SIG-M5 (cell line): ENCODE measurements around the gene ABRAXAS1.
"Not testable (repeated sequence)": the region's sequence is repeated elsewhere in the genome, so short reads cannot be mapped to it uniquely, and the experiment has no call there.

Source experiments
- DNase-seq: peaks from one replicate; lab custom pipeline; 2025; lab: John Stamatoyannopoulos, UW

ABRAXAS1 gene

DNA sequence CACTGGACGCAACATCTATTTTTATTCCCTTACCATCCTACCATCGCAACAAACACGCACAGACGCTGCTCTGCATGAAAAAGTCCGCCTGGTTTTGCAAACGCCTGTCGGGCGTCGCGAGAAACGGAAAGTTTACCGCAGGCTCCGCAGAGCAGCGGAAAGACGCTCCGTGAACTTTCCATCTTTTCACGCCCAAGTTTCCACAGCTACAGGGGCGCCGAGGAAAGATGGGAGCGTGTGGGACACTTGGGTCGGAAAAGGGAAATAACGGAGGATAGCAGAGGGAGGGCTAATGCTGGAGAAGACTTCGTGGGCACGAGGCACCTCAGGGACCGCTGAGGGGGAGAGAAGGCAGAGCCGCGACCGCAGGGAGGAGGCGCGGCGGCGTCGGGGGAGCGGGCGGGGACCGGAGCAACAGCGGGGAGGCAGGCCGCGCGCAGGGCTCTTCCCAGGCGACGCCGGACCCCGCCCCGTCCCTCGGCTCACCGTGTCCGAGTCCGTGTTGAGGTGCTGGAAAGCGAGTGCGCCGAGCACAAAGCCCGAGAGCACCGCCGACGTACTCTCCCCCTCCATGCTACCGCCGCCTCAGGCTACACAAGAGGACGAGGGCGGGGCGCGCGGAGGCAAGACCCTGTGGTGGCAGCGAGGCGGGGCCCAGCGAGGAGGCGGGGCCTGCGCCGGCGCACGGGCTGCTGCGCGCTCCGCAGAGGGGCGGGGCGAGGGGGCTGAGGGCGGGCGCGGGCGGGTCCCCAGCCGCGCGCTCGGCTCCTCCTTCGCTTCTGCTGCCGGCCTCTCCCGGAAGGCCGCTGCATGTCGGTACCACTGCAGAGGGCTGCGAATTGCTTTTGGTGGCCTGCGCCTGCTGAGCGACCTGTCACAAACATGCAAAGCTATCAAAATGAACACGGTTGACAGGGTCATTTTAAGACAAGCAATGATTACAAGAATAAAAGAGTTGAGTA lies at the start of gene ABRAXAS1:
Gene ABRAXAS1, minus strand, starts transcription at position 601 of the 962 bp plus-strand sequence. Its CDS starts 28 bp downstream, at position 573.
- peak; percentile 71 for DNase-seq

DNA sequence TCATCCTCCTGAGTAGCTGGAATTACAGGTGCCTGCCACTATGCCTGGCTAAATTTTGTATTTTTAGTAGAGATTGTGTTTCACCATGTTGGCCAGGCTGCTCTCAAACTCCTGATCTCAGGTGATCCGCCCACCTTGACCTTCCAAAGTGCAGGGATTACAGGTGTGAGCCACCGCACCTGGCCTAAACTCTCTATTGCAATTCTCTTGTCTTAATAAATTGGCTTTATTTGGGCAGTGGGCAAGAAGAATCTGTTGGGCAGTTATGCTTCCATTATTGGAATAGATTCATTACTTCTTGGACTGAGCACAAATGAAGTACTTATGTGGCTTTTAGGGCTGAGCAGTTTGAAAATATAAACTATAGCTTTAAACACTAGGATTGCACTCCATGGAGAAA lies 42.8 kb upstream of the ABRAXAS1 start:
- DNase-seq = no peak

DNA sequence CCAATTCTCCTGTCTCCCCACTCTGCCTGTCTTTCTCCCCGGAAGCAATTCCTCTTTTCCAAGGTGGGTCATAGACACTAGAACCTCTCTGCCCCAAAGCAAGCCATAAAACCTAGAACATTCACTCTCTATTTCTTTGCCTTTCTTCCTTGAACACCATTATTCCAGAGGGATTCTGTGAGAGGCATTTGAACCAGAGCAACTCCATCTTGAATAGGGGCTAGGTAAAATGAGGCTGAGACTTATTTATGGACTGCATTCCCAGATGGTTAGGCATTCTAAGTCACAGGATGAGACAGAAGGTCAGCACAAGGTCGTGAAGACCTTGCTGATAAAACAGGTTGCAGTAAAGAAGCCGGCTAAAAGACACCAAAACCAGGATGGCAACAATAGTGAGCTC lies 37.3 kb upstream of the ABRAXAS1 start:
- no peak for DNase-seq

DNA sequence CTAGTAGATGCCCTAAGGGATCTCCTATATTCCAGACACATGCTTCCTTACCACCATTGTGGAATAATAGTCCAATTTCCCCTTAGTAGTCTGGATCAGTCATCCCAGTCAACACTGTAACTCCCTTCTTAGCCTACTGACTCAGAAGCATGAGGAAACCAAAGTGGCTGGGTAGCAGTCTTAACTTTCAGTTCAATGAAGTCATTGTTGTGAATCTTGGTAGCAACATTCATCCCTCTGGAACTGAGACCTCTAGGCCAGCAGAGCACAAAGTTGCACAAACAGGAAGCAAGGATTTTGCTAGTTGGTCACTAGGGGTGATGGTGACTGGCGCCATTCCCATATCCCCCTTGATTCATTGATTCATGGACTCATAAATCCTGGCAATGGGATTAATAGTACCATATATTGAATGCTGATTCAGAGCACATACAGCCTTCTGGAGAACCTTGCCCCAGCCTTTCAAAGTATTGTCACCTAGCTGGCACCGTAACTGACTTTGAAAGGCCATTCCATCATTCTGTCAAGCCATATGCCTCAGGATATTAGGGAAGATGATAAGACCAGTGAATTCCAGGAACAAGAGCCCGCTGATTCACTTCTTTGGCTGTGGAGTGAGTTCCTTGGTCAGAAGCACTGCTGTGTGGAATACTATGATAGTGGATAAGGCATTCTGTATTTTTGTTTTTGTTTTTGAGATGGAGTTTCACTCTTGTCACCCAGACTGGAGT lies 31.3 kb upstream of the ABRAXAS1 start:
- DNase-seq = no peak

DNA sequence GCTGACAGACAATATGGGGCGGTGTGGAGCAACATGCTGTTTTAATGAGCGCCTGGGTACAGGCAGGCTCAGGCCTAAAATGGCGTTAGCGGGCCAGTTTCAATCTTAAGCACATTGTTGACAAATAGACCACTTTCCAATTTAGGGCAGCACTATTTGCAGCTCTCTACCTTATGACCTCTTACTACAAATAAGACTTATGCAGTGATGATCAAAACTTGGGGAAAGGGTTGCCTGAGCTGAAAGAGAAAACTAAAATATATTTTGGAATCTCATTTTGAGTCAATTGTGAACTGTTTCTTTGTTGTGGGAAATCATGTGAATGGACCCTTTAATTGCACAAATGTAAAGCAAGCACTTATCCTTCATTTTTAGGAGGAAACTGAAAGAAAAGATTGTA lies 25.5 kb upstream of the ABRAXAS1 start:
- no peak for DNase-seq

DNA sequence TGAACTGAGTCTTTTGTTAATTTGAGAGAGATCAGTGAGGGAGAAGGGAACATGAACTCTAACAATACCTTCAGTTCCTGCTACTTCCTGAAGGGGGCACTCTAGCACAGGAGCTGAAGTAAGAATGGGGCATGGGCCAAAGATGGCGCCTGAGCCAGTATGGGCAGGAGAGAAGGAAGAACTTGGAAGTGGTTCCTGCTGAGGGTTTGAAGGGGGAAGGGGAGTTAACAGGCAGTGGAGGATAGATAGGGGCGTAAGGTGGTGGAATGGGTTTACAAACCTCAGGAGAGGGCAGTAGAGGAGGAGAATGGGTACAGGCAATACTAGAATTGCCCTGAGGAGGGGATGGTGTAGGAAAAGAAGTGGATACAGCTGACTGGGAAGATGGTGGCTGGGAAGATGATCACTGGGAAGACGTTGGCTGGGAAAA lies 24.3 kb upstream of the ABRAXAS1 start:
- not testable (repeated sequence) for DNase-seq

DNA sequence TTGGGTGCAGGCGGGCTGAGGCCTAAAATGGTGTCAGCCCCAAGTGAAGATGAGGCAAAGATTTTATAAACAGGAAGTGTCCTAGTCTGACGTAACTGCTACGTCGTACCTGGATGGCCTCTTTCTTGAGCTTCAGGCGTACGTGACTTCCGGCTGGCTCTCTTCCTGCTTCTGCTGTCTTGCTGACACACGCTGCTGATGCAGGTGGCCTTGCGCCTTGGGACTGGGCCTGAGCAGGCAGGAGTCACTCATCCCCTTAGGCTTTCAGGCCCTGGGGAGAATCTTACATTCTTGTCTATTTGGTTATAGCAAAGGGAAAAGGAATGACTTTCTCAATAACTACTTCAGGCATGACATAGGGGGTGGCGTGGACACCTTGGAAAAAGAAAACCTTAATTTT lies 20.1 kb upstream of the ABRAXAS1 start:
- DNase-seq = no peak

DNA sequence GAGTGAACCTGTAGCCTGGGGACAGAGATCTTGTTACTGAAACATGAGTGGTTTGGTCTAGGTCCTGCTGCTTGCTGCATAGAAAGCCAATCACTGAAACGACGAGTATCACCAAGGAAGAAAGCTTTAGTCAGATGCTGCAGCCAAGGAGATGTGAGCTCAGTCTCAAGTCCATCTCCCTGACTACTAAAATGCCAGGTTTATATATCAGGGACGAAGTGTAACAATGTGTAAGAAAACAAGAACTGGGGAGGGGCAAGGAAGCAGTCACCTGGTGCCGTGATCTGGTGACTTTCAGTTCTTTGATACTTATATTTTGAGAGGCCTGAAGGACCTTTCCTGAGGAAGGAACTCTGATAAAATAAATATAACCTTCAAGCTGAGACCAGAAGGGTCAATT lies 19.6 kb upstream of the ABRAXAS1 start:
- no peak for DNase-seq

DNA sequence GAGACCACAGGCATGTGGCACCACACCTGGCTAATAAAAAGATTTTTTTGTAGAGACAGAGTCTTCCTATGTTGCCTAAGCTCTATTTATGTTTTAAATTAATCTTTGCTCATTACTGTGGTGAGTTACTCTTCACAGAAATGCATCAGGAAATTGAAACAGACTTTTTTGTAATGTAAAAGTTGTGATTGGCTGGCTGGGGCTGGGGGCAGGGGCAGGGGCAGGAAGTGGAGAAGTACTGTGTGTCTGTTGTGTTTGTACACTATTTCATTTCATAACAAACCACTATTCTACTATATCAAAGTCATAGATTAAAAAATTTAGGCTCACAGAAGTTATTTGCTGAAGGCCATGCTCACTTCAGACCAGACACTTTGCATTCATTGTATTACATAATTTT lies 19.1 kb upstream of the ABRAXAS1 start:
- DNase-seq = no peak

DNA sequence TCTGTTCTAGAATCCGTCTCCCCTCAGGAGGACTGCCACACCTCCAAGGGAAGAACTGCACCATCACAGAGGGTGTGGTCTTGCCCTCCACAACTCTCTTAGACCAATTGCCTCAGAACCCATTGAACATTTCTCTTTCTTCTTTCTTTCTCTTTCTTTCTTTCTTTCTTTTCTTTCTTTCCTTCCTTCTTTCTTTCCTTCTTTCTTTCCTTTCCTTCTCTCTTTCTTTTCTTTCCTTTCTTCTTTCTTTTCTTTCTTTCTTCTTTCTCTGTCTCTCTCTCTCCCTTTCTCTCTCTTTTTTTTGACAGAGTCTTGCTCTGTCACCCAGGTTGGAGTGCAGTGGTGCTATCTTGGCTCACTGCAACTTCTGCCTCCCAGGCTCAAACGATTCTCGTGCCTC lies 16.8 kb upstream of the ABRAXAS1 start:
- DNase-seq = not testable (repeated sequence)

DNA sequence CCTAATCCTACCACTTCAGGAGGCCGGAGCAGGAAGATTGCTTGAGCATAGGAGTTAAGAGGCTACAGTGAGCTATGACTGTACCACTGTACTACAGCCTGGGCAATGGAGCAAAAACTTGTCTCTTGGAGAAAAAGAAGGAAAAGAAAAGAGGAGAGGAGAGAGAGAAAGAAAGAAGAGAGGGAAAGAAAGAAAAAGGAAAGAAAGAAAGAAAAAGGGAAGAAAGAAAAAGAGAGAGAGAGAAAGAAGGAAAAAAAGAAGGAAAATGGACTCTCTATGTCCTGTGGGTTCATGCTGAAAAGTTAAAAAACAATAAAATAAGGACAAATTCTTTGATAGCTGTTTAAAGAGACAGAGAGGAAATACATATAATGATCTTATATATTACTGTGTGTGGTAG lies 13.3 kb upstream of the ABRAXAS1 start:
- DNase-seq = no peak

DNA sequence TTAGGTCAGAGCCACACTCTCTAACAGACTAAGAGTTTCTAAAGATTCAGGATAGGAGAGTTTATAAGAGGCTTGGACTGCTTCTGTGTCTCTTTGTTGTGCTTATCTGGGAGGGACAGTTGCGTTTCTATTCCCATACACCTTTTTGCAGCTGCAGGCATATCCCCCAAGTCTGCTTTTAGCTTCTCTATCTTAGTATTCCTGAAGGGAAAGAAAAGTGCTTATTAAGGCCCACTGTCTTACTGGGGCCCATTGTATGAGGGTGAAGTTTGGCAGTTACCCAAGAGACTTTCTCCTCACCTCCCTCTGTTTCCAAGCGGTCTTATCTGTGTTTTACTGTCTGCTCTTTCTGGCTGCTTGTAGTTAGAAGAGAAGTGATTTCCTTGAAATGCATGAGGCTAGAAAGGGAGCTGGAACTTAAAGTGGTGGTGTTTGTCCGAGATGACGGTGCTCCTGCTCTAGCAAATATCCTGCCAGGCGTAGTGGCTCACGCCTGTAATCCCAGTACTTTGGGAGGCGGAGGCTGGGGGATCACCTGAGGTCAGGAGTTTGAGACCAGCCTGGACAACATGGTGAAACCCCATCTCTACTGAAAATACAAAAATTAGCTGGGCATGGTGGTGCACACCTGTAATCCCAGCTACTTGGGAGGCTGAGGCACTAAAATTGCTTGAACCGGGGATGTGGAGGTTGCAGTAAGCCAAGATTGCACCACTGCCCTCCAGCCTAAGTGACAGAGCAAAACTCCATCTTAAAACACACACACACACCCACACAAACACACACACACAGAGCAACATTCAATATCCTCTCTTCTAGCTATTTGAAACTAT lies 11.4 kb upstream of the ABRAXAS1 start:
- DNase-seq = not testable (repeated sequence)

DNA sequence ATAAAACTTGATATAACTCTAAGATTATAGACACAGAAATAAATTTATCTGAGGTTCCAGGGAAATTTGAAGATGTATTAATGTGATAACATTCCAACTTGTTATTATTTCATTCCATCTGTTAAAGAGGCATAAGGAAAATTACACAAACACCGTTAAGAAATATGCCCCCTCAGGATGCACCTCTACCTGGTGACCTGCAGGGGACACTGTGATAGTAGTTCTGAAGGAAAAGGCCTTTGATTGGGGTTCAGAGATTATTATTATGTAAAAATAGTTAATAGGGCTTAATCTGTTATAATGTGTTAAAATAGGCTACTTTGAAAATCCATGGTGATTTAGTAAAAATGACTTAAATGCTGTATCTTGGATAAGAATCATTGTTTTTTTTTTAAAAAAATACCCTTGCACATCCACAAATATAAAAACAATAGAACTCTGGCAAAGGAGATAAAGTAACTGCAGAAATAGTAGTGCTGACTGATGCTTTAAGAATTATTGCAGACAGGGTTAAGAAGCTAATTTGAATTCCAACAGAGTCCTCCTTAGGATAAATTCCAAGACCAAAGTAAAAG lies 6.1 kb upstream of the ABRAXAS1 start:
- DNase-seq = no peak

DNA sequence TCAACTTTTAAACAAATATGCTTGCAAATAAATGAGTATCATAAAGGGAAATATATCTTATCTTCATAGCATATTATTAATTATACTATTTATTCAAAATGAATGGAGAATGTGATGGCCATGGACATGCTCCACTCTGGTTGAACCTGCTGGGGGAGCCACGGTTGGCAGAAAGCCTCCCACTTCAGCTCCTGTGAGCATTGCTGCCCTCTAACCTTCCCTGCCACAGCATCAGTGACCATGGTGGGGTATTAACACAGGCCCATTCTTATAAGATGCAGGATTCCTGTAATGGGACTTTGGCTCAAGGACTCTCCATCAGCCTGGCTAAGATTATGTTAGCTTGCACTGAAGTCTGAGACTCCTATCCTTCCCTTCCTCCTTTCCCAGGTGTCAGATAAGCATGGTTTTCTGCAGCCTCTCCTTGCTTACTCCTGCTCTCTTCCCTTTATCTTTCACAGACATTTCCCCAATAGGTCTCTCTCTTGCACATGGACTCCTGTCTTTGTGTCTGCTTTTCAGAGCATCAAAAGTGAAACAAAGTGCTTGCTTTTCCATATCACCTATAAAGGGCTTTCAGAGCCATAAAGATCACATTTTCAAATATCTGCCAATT lies 4.9 kb upstream of the ABRAXAS1 start:
- DNase-seq = no peak

DNA sequence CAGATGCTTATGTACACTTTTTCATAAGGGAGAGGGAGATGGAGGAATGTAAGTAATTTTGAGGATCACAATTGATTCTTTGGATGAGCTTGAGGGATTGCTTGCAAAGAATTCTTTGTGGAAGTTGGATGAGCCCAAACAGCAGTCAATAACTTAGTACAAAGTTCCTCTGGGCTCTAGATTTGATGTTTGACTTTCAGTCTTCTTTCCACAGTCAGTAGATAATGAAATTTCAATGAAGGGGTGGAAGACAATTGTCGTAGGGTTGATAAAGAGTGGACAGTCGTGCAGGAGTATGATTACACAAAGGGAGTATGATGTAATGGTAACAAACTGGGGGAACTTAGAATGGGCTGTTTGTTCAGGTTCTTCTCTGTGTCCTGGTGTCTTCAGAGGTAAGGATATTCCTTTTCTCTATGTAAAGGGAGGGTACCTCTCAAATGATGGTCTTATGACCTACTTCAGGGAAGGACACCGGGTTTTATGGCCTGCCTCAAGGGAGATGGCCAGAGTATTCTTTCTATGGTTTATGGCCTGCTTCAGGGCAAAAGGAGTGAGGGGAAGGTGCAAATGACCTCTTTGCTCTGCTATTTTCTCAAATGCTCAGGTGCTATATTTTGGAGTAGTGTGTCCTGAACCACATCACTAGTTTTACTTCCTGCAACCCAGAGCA lies 1.7 kb upstream of the ABRAXAS1 start:
- no peak for DNase-seq

DNA sequence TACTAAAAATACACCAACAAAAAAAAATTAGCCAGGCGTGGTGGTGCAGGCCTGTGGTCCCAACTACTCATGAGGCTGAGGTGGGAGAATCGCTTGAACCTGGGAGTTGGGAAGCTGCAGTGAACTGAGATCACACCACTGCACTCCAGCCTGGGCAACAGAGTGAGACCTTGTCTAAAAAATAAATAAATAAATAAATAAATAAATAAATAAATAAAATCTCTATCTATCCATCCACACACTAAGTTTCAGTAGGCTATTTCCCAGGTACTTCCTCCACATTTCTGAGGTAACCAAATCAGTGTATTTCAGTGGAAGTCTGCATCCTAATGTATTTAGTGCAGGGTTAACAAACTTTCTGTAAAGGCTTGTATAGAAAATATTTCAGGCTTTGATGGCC lies 10.9 kb downstream of the ABRAXAS1 start:
- no peak for DNase-seq

DNA sequence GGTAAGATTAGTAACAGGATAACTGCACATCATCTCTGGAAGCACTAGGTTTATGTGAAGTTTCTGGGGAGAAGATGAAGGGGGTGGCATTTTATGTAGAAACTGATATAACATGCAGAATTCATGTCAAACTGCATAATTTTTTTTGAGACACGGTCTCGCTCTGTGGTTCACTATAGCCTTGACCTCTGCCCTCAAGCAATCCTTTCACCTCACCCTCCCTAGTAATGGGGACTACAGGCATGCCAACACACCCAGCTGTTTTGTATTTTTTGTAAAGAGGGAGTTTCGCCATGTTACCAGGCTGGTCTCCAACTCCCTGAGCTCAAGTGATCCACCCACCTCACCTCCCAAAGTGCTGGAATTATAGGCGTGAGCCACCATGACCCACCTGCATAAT lies 11.5 kb downstream of the ABRAXAS1 start:
- DNase-seq = no peak

DNA sequence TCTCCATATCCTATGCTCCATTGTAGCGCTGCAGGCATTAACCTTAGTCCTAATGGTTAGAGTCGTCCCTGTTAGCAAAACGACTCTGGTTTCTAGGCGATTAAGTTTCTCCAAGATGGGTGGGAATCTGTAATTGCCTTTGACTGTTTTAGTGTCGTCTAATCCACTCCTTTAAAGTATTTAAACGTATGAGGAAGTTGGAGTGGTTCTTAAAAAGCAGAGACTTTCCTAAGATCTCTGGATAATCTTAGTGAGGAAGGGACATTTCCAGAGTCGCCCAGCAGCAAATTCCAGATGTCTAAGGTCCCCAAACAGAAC lies 28.8 kb downstream of the ABRAXAS1 start:
- no peak for DNase-seq

DNA sequence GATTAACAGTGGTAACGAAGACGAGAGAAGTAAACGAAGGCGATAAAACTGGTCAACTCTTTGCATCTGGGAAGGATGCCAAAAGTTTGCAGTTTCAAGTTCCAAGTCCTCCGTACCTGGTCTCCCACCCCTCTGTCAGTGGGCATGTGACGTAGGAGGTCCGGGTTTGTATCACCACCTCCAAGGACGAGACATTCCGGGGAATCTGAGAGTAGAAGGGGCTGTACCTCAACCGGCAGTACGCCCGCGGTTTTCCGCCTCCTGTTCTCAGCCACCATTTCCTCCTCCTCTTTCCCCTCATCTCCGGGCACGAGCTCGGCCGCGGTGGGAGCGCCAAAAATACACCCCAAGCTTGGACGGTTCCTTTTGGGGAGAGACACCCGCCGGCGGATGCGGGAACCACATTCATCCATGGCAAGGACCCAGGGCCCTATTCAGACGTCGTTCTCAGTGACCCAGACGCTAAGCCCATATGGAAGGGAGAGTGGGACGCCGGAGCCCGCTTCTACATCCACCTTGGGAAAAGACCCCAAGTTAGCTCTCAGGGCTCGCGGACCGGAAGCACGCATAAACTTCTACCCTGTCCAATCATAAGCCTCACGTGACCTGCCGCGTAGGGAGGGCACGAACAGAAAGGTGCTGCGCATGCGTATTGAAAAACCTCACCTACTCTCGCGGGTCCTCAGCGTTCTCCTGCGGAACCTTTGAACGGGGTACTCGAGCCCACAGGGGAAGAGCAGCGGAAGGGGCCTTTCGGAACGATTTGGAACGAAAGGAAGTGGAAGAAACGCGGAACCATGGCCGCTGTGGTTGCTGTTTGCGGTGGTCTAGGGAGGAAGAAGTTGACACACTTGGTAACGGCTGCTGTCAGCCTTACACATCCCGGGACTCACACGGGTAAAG lies 29.4 kb downstream of the ABRAXAS1 start, which contains the start of the genes HELQ and MRPS18C:
Gene HELQ, minus strand, starts transcription at position 543 of the 903 bp plus-strand sequence. Its CDS starts 130 bp downstream, at position 413.
Gene MRPS18C, plus strand, starts transcription at position 778 of the 903 bp plus-strand sequence. Its CDS starts 20 bp downstream, at position 798.
- peak; percentile 96 for DNase-seq

DNA sequence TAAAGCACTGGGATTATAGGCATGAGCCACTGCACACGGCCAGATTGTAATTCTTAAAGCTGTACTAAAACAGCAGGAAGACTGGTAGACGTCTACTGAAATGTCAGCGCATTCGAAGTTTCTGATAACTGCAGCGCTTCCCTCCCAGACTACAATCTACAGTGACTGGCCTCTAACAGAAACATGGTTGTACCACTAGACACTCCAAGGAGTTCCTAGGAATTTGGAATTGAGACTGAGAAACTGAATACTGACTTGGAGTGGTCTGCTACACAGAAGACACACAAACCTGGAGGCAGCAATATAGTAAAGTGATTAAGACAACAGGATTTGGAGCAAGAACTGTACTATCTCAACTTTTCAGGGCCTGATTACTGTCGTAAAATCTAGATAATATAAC lies 30.2 kb downstream of the ABRAXAS1 start:
- DNase-seq = no peak
